HG03571 (cell line): ENCODE data around the gene POLR3A.
"Not testable (repeated sequence)": the region's sequence is repeated elsewhere in the genome, so short reads cannot be mapped to it uniquely, and the experiment has no call there.

Experiments used
- ATAC-seq: cut with Tn5 transposase; IDR thresholded peaks from one replicate; pipeline ENCODE4 v1.9.1; 2021; ENCODE audit not compliant: unreplicated experiment

The POLR3A gene

GRCh38 chr10:78025685-78026364 is 3.5 kb downstream of the POLR3A start:
- ATAC-seq: no peak

GRCh38 chr10:78023741-78024140 is 5.6 kb downstream of the POLR3A start:
- ATAC-seq: no peak

- no peak for ATAC-seq
Observed at GRCh38 chr10:78021201-78021600, 8.1 kb downstream of the POLR3A start.

GRCh38 chr10:78019264-78019663 is 10.1 kb downstream of the POLR3A start:
- no peak for ATAC-seq

GRCh38 chr10:78017856-78018255 is 11.5 kb downstream of the POLR3A start:
- no peak for ATAC-seq

GRCh38 chr10:78015546-78015945 is 13.8 kb downstream of the POLR3A start:
- ATAC-seq: no peak

GRCh38 chr10:78013564-78013963 is 15.8 kb downstream of the POLR3A start:
- ATAC-seq: no peak

GRCh38 chr10:78011065-78011464 is 18.2 kb downstream of the POLR3A start:
- ATAC-seq: no peak

GRCh38 chr10:78010278-78010677 is 19.0 kb downstream of the POLR3A start:
- no peak for ATAC-seq

- ATAC-seq: no peak
Observed at GRCh38 chr10:78009662-78010061, 19.7 kb downstream of the POLR3A start.

GRCh38 chr10:78007172-78007571 is 22.1 kb downstream of the POLR3A start:
- no peak for ATAC-seq

GRCh38 chr10:78004215-78005026 is 24.9 kb downstream of the POLR3A start:
- ATAC-seq: no peak

GRCh38 chr10:78002541-78003288 is 26.6 kb downstream of the POLR3A start:
- ATAC-seq: no peak

- no peak for ATAC-seq
Observed at GRCh38 chr10:78000956-78001472, 28.3 kb downstream of the POLR3A start.

- no peak for ATAC-seq
Observed at GRCh38 chr10:78000206-78000605, 29.1 kb downstream of the POLR3A start.

- not testable (repeated sequence) for ATAC-seq
Observed at GRCh38 chr10:77998780-77999179, 30.5 kb downstream of the POLR3A start.

- no peak for ATAC-seq
Observed at GRCh38 chr10:77993620-77994019, 35.7 kb downstream of the POLR3A start.

GRCh38 chr10:77989081-77989724 is 40.1 kb downstream of the POLR3A start:
- ATAC-seq: no peak

GRCh38 chr10:77987671-77988255 is 41.6 kb downstream of the POLR3A start:
- no peak for ATAC-seq

GRCh38 chr10:77984986-77985385 is 44.3 kb downstream of the POLR3A start:
- ATAC-seq: no peak
